Measurements from ENCODE around the gene GHRH.
A peak's percentile ranks its signal among the peaks of the same experiment; 100 is the strongest.

The GHRH gene

DNA sequence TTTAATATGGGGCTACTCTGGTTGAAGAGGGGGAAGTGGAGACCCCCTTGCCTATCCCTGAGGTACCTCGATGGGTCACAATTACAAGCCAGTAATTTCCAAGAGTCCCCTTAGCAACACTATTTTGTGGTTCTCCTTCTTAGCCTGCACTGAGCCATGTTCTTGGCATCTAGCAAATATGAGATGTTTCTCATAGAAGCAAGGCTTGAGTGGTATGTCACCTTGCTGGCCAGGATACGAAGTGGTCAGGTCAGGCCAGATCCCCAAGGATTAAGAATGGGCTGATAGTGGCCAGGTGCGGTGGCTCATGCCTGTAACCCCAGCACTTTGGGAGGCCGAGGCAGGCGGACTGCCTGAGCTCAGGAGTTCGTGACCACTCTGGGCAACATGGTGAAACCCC, 2.1 kb upstream of the GHRH start:
- no peak for DNase-seq

DNA sequence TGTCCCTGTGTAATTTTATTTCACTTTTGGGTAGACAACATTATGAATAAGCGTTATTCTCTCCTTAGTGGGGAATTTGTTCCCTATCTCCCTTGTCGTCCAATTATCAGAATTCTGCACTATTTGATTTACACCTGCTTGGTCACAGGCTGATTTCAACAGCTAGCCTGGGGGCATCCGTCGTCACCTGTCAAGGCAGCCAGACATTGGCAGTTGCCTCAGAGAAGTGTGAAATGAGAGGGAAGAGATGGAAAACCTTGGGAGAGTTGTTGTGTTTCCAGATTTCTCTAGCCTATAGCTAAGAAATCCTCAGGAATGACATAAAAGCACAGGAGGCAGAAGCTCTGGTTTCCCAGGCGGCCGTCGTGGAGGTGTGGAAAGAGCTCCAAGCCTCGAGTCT, 891 bp upstream of the GHRH start:
- no peak for DNase-seq

DNA sequence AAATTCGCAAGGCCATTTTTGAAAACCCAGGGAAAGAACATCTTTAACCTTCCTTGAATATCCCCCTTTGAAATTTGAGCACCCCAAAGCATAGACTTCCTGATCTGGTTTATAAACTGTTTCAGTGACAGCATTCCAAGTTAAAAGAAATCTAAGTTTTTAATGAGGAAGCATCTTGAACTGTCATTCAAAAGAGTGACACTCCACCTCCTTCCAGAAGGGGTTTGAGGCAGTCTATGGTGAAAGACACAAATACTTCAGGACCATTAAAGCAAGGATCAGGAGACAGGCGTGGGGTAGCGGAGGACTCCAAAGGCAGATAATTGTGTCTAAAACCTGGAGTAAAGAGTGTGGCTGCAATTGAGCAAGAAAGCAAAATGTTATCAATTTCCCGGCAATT, 691 bp downstream of the GHRH start:
- no peak for DNase-seq

DNA sequence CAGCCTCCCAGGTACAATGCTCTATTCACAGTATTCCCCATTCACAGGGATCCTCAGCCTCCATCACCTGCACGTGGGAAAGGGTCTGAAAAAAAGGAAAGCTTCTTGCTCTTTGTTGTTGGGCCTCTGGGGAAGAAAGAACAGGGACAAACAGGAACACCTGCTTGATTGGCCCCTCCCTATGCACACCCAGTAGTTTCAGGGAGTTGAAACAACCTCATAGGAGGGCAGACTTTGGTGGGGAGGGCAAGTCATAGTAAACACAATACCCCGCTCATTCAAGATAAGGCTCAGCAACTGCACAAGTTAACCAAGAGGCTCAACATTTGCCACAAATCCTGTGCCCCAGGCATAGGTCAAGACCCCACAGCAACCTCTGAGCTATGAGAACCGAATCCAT, 1.7 kb downstream of the GHRH start:
- no peak for DNase-seq

DNA sequence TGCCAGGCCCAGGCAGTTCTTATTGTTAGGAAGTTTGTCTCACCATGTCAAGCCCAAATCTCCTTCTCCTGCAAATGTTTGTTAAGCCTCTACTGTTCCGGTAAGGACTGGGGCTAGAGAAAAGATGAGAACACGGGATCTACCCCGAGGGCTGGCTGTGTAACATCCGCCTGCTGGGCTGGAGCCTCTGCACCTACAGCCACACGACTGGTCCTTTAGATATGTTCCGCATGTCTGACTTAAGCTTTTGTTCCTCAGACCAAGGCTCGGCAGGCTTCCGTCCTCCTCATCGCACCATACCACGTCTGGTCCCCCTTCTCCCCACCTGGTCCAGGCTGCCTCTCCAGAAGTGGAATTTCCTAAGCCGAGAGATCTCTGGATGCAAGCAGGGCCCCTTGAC, 2.6 kb downstream of the GHRH start:
- DNase-seq: no peak

DNA sequence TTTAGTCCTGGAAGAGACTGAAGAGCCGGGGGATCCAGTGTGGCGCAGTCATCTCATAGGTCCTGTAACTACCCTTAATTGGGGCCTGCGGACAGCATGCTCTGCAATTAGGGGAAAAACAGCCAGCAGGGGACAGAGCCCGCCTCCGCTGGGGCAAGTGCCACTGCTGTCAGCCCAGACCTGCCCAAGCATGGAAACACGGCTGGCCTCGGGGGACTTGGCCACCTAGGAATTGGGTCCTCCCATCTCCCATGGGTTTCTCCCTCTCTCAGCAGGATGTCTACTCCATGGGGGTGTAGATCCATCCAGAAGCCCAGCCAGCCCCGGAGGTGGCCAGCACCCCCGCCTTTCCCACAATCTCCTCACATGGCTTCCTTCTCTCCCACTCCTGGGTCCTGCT, 3.6 kb downstream of the GHRH start:
- no peak for DNase-seq

DNA sequence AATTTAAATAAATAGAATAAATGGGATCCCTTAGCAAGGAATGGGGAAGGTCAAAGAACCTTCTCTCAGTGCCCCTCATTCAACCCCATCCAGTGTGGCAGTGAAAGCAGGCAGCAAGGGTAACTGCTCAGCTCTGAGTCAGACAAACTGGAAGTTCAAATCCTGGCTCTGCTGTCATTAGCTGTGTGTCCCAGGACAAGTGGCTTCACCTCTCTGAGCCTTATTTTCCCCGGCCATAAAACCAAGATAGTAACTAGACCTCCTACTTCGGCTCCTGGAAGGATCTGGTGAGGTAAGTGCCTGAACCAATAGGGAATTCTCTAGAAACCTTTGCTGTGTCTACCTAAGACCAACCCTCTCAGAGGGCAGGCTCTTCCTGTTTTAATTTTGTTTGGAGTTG, 4.1 kb downstream of the GHRH start:
- DNase-seq: no peak

DNA sequence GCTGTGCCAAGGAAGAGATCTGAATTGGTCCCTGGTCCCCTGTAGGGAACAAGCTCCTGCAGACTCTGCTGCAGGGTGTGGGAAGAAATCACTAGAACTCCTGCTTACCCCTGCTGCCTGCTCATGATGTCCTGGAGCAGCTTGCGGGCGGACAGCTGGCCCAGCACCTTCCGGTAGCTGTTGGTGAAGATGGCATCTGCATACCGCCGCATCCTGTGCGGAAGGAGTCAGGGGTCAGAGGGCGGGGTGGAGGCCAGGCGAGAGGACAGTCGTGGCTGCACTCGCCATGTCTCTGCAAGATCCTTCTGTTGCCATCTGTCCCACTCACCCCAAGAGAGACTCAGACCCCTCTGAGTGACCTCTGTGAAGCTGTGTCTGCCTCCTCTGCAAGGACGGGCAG, 5.3 kb downstream of the GHRH start:
- DNase-seq: no peak

DNA sequence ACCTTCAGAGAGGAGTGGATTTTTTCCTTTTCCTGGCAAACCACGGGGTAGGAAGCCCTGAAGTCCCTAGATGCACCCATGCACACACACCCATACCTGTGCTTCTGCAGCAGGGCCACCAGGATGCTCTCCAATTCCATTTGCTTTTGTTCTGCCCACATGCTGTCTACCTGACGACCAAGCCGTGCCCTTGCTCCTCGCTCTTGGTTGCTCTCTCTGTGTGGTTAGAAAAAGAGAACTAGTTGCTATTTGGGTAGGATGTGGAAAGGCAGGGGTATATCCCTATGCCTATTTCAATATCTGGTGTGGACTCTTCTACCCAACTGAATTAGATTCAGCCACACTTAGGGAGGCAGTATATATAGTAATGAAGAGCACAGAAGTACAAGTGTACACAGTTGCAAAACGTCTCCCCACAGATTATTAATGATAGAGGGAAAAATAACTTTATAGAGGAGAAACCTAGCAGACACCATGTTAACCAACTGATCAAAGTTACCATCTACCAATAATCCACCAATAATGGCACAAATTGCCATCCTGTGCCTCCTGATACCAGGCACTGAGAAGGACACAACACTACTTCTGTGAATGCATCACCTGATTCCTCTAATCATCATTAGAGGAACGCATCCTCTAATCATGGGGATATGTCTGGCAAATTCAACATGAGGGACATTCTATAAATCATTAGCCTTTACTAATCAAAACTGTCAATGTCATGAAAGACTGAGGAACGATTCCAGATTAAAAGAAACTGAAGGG, 7.3 kb downstream of the GHRH start:
- no peak for DNase-seq

DNA sequence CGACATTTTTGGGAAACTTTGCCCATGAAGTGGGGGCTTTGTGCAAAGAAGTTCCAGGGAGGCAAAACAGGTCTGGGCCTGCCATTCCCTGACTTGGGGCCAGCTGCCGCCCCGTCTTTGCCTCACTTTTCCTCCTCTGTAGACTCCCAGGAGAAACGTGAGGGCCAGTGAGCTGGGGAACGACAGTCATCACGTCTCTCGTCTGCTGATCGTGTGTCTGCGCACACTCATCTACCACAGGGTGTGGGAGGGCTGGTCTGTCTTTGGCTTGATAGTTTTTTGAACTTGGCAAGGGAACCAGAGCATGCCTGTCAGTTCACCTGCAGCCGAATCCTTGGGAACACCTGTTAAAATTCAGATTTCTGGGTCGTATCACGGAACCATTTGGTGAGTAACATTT, 8.5 kb downstream of the GHRH start:
- no peak for DNase-seq

DNA sequence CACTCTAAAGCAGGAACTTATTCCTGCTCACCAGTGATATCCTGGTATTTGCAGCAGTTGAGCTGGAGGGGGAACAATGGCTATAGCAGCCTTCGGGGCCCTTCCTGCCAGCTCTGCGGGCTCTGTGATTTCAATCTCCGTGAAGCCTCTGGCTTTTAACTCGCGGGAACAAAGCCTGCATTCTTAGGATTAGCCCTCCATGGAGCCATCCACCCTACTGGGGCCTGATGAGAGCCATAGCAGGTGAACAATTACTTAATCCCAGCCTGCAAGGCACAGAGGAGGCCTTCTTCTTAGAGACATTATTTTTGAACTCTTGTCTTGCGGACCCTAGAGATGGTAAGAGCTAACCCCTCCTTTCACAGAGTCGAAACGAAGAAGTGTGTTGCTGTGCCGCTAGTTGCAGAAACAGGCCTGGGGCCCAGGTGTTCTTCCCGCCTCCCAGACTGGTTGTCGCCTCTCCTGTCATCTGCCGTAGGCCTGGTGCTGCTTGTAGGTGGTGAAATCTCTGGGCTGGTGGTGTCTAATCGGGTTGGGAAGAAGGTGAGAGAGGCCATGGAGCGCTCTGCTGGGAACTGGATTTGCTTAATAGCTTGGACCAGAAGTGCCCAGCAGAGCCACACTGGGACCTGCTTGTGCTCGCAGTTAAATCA, 9.7 kb downstream of the GHRH start:
- peak in 2 of 56 donors; percentile 6 to 11 for DNase-seq

DNA sequence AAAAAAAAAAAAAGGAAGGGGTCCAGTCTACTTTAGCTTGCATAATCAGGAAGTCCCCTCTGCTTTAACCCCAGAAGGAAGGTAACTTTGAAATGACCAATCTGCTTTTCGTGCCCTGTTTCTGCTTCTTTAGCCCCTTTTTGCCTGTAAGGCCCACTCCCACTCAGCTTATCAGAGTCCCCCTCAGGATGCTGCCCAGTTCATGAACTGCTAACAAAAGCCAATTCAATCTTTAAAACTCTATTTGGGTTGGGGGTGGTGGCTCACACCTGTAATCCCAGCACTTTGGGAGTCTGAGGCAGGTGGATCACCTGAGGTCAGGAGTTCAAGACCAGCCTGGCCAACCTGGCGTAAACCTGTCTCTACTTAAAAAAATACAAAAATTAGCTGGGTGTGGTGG, 12.3 kb downstream of the GHRH start:
- no peak for DNase-seq

DNA sequence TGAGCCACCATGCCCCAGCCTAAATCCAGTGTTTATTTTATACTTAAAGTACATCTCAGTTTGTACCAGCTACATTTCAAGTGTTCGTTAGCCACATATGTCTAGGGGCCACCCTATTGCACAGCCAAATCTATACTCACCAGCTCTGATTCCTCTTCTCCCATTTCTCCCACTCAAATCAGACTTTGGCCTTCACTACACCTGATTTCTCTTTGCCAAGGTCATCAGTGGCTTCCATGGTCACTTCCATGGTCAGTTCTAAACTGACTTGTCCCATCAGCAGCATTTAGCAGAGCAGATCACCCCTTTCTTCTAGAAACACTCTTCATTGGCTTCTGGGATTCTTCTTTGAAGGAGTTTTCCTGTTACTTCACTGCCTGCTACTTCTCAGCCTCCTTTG, 14.1 kb downstream of the GHRH start:
- no peak for DNase-seq

DNA sequence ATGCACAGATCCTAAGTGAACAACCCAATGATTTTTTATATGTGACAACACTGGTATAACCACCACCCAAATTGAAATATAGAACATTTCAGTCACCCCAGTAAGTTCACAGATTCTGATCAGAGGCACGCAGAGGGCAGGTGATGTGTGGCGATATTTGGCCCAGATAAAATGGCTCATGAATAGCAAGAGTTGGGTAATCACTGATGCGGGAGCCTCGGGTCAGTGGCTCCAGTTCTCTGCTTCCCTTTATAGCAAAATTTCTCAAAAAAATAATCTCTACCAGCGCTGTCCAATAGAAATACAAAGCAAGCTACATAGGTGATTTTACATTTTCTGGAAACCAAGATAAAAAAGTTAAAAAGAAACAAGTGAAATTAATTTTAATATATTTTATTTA, 14.9 kb downstream of the GHRH start:
- DNase-seq: no peak

DNA sequence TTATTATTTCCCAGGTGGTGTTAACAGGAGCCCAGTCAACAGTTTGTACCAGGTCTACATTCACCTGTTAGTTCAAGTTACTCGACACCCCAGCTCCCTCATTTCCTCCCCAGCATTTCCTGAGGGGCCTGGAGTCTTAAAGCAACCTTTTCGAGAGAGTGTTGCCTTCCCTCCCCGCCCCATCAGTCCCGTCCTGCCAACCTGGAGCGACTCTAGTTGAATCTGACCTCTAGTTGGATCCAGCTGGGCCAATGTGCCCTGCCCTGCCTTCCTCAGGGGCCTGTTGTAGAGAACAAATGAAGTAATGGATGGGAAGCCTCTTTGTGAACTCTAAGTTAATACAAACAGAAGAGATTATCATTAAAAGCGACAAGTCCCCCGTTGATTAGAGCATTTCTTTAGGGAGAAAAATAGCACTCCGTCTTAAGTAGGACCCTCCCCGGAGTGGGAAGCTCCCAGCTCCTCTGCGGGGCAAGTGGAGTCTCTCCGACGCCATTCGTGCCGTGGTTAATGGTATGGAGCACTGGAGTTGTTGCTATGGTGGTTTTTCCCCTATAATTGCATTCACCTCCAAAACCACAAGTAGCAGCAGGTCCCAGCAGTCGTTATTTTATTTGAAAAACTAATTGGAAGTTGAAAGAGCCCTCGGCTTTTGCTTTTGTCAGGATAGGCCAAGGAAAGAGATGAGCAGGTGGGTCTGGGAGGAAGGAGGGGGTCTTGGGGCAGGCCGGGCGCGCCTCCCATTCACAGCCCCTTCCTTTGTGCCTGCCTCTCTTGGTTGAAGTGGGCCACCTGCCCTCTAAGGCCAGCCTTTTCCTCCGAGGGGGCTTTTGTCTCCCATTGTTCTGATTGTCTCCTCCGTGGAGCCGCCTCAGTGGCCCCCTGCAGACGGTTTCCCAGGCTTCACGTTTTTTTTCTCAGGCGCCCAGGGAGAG, 16.1 kb downstream of the GHRH start:
- no peak for DNase-seq

DNA sequence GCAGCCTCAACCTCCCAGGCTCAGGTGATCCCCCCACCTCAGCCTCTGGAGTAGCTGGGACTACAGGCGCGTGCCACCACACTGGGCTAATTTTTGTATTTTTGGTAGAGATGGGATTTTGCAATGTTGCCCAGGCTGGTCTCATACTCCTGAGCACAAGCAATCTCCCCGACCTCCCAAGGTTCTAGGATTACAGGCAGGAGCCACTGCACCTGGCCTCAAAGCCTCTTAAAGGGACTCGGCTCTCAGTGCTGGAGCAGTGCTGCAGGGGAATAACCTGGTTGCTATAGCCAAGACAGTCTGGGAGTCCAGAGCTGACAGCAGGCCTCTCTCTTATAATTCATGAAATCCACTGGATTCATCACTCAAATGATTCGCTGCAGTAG, 17.0 kb downstream of the GHRH start:
- DNase-seq: no peak

DNA sequence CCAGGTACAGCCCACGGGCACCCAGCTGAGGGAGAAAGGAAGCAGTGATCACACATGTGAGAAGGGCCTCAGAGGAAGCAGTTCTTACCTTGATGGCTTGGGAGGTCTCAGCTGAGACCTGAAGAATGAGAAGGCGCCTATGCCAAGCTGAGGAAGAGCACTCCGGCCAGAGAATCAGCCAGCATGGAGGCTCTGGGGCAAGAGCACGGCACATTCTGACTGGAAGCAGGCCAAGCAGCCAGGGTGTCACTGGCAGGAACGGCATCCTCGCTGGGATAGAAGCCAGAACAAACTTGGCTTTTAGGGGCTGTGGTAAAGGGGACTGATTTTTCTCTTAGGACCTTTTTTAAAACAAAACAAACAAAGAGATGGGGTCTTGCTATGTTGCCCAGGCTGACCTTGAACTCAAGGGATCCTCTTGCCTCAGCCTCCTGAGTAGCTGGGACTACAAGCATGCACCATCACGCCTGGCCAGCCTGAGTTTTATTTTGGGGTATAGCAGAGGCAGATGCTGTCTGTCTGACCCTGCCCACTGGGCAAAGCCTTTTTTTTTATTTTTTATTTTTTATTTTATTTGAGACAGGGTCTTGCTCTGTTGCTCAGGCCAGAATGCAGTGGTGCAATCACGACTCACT, 17.6 kb downstream of the GHRH start:
- peak in 5 of 56 donors; percentile 3 to 45 (median 12) for DNase-seq

DNA sequence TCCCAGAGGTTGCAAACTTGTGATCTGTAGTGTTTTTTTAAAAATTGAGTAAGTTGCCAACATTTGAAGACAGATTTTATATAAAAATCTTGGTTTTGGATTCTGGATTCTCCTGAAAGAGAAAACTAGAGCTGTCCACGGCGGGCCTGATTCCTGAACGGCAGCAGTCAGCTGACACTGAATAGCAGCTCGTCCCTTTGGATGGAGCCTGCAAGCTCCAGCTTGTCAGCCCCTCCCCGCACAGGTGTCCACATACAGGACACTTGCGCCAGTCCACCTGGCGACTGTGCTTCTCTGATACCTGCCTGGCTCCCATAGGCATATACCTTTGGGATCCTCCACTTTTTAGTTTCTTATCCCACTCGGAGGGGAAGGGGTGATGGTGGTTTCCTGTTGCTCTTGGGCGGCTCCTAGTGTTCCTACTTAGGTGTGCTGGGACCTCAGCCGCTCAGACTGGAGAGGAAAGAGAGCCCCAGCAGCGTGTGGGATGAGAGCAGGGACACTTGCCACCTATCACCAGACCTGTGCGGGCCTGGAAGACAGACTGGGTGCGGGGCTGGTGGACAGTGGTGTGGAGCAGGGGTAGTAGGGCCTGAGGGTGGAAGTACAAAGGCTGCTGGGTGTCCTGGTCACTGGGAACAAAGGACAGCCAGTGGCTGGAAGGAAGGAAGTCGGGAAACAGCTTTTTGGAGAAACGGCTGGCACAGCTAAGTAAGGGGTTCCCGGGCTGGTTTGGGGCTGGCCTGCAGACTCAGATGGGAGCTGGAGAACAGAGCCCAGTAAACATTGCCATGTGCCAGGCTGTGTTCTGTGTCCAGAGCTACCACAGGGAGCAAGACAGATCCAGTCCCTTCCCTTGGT, 18.3 kb downstream of the GHRH start:
- DNase-seq: peak in 1 of 56 donors; percentile 12

DNA sequence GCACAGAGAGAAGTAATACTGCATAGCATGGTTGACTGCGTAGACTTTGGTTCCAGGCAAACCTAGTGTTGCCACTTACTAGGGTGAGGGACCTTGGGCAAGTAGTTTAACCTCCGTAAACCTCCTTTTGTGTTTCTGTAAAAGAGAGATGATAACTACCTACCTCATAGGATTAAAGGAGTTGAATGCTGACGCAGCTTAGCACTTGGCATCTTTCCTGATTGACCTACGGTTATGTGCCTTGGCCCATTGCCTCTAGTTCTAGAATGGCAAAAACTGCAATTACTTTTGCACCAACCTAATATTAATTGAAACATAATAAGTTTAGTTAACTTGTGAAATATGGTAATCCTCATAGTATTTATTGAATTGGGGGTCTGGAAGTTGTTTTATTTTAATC, 19.1 kb downstream of the GHRH start:
- DNase-seq: no peak

DNA sequence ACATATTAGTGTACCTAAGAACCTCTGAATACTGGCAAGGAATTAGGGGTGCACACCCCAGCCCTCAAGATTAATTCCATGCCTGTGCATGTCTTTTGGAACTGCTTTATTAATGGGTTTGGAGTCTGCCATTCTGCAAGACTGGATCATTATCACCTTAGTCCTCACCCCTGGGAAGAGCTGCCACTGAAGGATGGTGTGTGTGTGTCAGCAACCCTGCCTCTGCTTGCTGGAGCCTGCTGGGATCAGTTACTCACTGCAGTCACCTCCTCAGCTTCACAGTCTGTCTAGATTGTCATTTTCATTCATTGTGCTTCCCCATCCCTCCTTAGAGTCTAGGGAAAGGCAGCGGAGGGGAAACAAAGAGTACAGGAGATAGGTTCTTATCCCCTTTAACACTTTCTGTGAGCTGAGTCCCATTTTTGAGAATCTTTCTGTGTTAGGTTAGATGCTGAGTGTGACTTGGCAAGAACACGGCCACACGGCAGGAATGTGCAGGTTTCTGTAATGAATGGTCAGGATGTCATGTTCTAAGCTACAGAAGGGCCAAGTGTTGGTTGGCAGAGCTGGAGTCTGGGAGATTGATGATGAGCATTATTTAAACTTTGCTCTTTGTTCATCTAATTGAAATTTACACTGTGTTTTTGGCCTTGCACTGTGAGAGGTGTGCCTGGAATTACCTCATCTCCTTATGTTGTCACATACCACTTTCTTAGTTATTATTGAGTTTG, 21.1 kb downstream of the GHRH start:
- no peak for DNase-seq
